Amniotic stem cell (primary cell): ENCODE results near the gene MED25.
"Not testable (repeated sequence)": the region's sequence is repeated elsewhere in the genome, so short reads cannot be mapped to it uniquely, and the experiment has no call there.

Experiments
- DNase-seq: peaks from one replicate; lab custom pipeline; 2025; lab: John Stamatoyannopoulos, UW

Gene MED25

DNA sequence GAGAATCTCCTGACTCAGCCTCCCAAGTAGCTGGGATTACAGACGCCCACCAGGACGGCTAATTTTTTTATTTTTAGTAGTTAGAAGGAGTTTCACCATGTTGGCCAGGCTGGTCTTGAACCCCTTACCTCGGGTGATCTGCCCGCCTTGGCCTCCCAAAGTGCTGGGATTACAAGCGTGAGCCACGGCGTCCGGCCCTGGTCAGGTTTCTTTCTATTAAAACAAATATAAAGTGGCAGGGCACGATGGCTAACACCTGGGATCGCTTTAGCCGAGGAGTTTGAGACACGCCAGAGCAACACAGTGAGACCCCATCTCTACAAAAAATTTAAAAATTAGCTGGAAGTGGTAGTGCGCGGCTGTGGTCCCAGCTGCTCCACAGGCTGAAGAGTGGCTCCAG lies 1.5 kb upstream of the MED25 start:
- no peak for DNase-seq

- no peak for DNase-seq
Observed at GRCh38 chr19:49818649-49819370, 721 bp downstream of the MED25 start.

DNA sequence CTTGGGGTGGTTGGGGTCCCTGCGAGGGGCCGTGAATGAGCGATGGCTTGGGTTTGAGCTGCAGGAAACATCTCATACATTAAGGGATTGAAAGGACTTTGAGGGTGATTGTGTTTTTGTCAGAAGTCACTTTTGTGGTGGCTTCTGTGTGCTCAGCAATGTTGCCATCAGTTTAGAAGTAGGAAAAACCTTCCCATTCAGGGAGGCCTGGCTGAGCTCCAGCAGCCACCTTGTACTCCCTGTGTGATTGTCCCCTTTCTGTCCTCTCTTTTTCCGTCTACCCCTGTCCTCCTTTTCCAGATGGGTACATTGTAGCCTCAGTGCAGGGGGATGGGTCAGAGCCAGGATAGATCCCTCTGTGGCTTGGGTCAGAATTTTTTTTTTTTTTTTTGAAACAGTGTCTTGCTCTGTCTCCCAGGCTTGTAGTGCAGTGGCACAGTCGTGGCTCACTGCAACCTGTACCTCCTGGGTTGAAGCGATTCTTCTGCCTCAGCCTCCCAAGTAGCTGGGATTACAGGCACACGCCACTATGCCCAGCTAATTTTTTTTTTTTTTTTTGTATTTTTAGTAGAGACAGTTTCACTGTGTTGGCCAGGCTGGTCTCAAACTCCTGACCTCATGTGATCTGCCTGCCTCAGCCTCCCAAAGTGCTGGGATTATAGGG lies 1.5 kb downstream of the MED25 start:
- not testable (repeated sequence) for DNase-seq

- no peak for DNase-seq
Observed at GRCh38 chr19:49820125-49820524, 2.0 kb downstream of the MED25 start.

- no peak for DNase-seq
Observed at GRCh38 chr19:49823472-49823871, 5.4 kb downstream of the MED25 start.

DNA sequence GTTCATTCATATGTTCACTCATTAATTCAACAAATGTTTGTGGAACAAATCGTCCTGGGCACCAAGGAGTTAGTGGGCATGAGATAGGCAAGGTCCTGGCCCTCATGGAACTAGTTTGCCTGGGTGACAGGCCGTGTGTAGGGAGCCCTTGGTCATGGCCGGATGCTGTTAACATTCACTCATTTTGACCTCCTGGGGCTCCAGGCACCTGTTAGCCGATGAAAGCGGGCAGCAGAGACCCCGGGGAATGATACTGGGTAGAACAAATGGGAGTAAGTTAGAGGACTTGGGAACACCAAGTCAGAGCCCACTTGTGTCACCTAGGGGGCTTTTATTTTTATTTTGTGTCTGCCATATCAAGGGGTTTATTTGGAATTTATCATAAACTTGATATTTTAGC lies 6.6 kb downstream of the MED25 start:
- DNase-seq: no peak

- DNase-seq: no peak
Observed at GRCh38 chr19:49827034-49827433, 8.9 kb downstream of the MED25 start.

- DNase-seq: no peak
Observed at GRCh38 chr19:49829200-49829599, 11.1 kb downstream of the MED25 start.

GRCh38 chr19:49829721-49830120 lies 11.6 kb downstream of the MED25 start:
- no peak for DNase-seq

- DNase-seq: no peak
Observed at GRCh38 chr19:49830766-49831165, 12.7 kb downstream of the MED25 start.

GRCh38 chr19:49831592-49831991 lies 13.5 kb downstream of the MED25 start:
- DNase-seq: no peak

DNA sequence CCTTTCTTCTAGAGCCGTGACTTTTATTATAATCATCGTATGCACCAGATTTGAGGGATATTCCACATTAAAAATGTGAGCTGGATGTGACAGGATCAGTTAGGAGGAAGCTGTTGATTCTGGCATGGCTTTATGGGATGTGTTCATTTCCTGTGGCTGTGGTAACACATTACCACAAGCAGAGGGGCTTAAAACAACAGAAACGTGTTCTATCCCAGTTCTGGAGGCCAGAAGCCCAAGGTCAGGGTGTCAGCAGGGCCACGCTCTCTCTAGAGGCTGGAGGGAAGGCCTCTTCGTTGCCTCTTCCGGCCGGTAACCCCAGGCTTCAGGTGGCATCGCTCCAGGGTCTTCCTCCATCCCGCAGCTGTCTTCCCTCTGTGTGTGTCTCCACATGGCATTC lies 14.5 kb downstream of the MED25 start:
- DNase-seq: no peak

GRCh38 chr19:49833599-49833998 lies 15.5 kb downstream of the MED25 start:
- DNase-seq: no peak

- no peak for DNase-seq
Observed at GRCh38 chr19:49835562-49835961, 17.5 kb downstream of the MED25 start.

- no peak for DNase-seq
Observed at GRCh38 chr19:49836176-49837008, 18.3 kb downstream of the MED25 start.

DNA sequence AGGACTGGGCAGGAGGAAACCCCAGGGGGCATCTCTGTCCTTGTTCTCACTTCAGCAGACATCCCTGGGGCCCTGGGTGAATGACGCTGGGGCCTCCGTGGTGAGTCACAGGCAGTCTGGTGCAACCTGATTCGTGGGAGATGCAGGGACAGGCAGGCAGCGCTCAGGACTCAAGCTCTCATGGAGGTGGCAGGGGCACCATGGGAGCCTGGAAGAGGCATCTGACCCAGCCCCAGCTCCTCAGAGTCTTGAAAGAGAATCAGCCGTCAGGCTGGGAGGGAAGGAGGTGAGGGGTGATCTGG lies 18.9 kb downstream of the MED25 start:
- DNase-seq: no peak

- no peak for DNase-seq
Observed at GRCh38 chr19:49837425-49837824, 19.3 kb downstream of the MED25 start.

DNA sequence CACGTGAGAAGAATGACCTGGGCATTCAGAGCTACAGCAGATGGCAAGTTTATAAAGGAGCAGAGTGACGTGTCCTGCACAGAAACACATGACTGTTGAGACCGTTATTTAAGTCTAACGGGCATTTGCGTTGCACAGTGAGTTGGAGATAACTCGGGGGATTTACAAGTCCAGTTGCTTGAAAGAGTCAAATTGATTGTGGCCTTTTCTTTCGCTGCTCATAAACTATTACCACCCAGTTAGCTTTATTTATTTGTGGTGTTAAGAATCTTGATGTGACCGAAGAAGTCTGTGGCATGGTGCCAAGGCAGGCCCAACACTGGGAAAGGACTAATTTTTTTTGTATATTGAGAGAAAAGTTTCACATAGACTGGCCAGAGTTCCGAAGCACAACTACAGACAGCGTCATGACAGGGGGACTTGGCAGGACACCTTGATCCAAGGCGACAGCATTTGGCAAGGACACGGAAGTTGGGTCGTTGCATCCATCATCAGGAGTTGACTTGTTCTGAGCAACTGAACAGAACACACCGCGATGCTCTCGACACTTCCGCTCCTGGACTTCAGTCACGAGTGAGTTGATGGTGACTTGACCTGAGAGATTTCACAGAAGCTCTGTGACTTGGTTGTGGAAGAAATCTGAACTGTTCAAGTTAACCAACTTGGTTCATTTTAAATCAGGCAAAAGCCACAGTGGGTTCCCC lies 20.9 kb downstream of the MED25 start:
- no peak for DNase-seq

DNA sequence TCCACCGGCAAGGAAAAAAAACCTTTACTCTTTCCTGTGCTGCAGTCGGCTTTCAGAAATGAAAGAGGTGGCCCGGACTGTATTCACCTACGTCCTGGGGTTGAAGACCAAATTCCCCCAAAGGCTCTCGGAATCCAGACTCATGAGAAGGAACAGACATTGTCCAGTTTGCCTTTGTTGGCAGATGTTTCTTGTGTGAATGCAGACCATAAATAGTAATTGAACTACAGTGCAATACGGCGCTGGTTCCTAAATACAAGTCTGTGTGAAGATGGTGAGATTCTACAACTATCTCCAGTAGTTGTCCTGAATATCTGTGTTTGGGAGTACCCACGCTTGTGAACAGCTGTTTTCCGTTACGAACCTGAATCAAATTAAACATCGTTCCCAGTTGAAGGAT lies 21.6 kb downstream of the MED25 start:
- no peak for DNase-seq

GRCh38 chr19:49840321-49840720 lies 22.2 kb downstream of the MED25 start:
- DNase-seq: no peak

GRCh38 chr19:49840736-49841249 lies 22.7 kb downstream of the MED25 start:
- no peak for DNase-seq

GRCh38 chr19:49843265-49843664 lies 25.2 kb downstream of the MED25 start:
- no peak for DNase-seq
